Small intestine (tissue), 7 donors: ENCODE data around the gene MSANTD3. TPM values are rescaled to one million over a fixed set of nuclear protein-coding genes. Genes with fewer than 3 reads are reported as not detected.
"Not testable (repeated sequence)": the region's sequence is repeated elsewhere in the genome, so short reads cannot be mapped to it uniquely, and the experiment has no call there.

Source experiments
- DNase-seq, 2 donors: peaks; one replicate each; pipeline versions ENCODE4 v3.0.0 to v3.0.0-alpha.2; 2013
- FAIRE-seq: peaks from 2 replicates; lab custom pipeline; 2012; peaks lifted over from hg19 to GRCh38; lab: Jason Lieb, UNC
- H3K27ac ChIP-seq, 3 donors: one replicate each; pipeline ENCODE4 v1.5.1; 2013; ENCODE audit warnings: low read length in 2 of 3, mild to moderate bottlenecking in 2 of 3, control low read depth in 1 of 3, inconsistent platforms in 1 of 3, low read depth in 1 of 3, moderate library complexity in 1 of 3
- H3K27me3 ChIP-seq, 3 donors: one replicate each; pipeline ENCODE4 v1.6.1; 2013; ENCODE audit warnings: low read length in 3 of 3, inconsistent platforms in 1 of 3; ENCODE audit not compliant: control insufficient read depth in 3 of 3, insufficient read depth in 3 of 3
- H3K36me3 ChIP-seq, 3 donors: one replicate each; pipeline ENCODE4 v1.6.1; 2013; ENCODE audit warnings: low read length in 3 of 3, inconsistent platforms in 1 of 3, low read depth in 1 of 3, mild to moderate bottlenecking in 1 of 3, moderate library complexity in 1 of 3; ENCODE audit not compliant: control insufficient read depth in 3 of 3, insufficient read depth in 2 of 3
- H3K4me1 ChIP-seq, 3 donors: one replicate each; pipeline ENCODE4 v1.6.1; 2013; ENCODE audit warnings: low read length in 2 of 3, inconsistent platforms in 1 of 3, low read depth in 1 of 3, mild to moderate bottlenecking in 1 of 3, moderate library complexity in 1 of 3; ENCODE audit not compliant: control insufficient read depth in 3 of 3, insufficient read depth in 2 of 3
- H3K4me3 ChIP-seq, 3 donors: one replicate each; pipeline ENCODE4 v1.5.1; 2013; ENCODE audit warnings: low read length in 3 of 3, control low read depth in 1 of 3, inconsistent platforms in 1 of 3, low read depth in 1 of 3, mild to moderate bottlenecking in 1 of 3, moderate library complexity in 1 of 3
- H3K9me3 ChIP-seq, 2 donors: one replicate each; pipeline ENCODE4 v1.6.1; 2013; ENCODE audit warnings: low read depth in 1 of 2, low read length in 1 of 2; ENCODE audit not compliant: control insufficient read depth in 2 of 2, insufficient read depth in 1 of 2
- WGBS, 3 donors: extraction: QIAGEN DNeasy Blood & Tissue Kit; methylation state at CpG; one replicate each; pipeline ENCODE4 v1.1.7; 2013; 5-methylcytosine and 5-hydroxymethylcytosine counted together
- polyA plus RNA-seq, 4 donors: library from polyadenylated mRNA; stranded (reverse) in 3 of 4; unstranded in 1 of 4; fragments of 200-250 nt in 3 of 4; fragments of 120-200 nt in 1 of 4; gene quantifications; one replicate each; pipeline versions ENCODE4 v1.2.1 to v1.2.3, GENCODE V29; 2013
- donor health status: healthy with polysubstance abuse.
- donor health status: control.
- donor health status: control.
- donor health status: Bipolar disorder and iron deficiency.
- donor health status: healthy.

The MSANTD3 gene
- polyA plus RNA-seq, 4 donors: 6.5 to 11.3 (median 8.7) TPM

DNA sequence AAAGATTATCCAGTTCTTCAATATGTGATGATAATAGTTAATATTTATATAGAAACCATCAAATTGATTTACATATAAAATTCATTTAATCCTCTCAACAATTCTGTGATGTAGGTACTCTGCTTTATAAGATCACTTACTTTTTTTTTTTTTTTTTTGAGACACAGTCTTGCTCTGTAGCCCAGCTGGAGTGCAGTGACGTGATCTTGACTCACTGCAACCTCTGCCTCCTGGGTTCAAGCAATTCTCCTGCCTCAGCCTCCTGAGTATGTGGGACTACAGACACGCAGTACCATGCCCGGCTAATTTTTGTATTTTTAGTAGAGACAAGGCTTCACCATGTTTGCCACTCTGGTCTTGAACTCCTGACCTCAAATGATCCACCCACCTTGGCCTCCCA is 5.8 kb upstream of the MSANTD3 start:
- H3K27me3 ChIP-seq, FAIRE-seq, H3K4me3 ChIP-seq, DNase-seq, H3K9me3 ChIP-seq, H3K4me1 ChIP-seq, H3K27ac ChIP-seq, H3K36me3 ChIP-seq: not testable (repeated sequence)
- WGBS, 3 donors: 77 to 87% (median 87%) methylated on average over 3 of the region's 3 CpGs

DNA sequence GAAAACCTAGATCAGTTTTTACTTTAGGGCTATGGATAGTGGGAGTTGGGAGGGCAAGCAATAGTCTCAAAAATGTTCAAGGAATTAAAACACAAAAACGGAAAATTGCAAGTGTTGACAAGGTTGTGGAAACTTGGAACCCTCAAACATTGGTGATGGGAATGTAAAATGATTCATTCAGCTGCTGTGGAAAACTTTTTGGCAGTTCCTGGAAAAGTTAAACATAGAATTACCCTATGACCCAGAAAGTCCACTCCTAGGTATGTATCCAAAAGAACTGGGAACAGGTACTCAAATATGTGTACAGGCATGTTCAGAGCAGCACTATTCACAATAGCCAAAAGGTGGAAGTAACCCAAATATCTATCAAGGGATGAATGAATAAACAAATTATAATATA is 1.2 kb upstream of the MSANTD3 start:
- no peaks in the 10 kb centered on the region for H3K27me3 ChIP-seq
- H3K4me1 ChIP-seq: peaks cover 0 to 8% (median 2%) of the 10 kb centered on the region in 3 donors
- no peak overlapping the region for H3K27ac ChIP-seq
- H3K4me3 ChIP-seq: no peak overlapping the region
- no peaks in the 10 kb centered on the region for H3K36me3 ChIP-seq
- DNase-seq (no peak), FAIRE-seq (no peak)
- WGBS, 3 donors: 47 to 57% (median 57%) methylated on average over 1 of the region's 1 CpG
- H3K9me3 ChIP-seq: no peaks in the 10 kb centered on the region

DNA sequence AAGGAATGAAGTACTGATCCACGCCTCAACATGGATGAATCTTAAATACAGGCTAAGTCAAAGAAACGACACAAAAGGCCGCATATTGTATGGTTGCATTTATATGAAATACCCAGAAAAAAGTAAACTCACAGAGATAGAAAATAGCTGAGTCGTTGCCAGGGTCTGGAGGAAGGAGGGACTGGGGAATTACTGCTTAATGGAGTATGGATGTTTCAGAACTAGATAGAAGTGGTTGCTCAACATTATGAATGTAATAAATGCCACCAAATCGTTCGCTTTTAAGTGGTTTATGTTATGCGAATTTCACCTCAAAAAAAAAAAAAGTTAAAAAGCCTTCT is 784 bp upstream of the MSANTD3 start:
- Histone ChIP-seq H3K4me3 (peak overlapping the region; percentile 74 to 87 (median 77)), H3K27ac (peak overlapping the region in 2 of 3 donors; percentile 65 to 87), H3K36me3 (no peaks in the 10 kb centered on the region), H3K27me3 (no peaks in the 10 kb centered on the region), H3K9me3 (no peaks in the 10 kb centered on the region), H3K4me1 (peaks cover 0 to 8% (median 2%) of the 10 kb centered on the region in 3 donors)
- FAIRE-seq (no peak), DNase-seq (no peak)
- 27 to 33% (median 32%) methylated on average over 7 of the region's 7 CpGs for WGBS, 3 donors

DNA sequence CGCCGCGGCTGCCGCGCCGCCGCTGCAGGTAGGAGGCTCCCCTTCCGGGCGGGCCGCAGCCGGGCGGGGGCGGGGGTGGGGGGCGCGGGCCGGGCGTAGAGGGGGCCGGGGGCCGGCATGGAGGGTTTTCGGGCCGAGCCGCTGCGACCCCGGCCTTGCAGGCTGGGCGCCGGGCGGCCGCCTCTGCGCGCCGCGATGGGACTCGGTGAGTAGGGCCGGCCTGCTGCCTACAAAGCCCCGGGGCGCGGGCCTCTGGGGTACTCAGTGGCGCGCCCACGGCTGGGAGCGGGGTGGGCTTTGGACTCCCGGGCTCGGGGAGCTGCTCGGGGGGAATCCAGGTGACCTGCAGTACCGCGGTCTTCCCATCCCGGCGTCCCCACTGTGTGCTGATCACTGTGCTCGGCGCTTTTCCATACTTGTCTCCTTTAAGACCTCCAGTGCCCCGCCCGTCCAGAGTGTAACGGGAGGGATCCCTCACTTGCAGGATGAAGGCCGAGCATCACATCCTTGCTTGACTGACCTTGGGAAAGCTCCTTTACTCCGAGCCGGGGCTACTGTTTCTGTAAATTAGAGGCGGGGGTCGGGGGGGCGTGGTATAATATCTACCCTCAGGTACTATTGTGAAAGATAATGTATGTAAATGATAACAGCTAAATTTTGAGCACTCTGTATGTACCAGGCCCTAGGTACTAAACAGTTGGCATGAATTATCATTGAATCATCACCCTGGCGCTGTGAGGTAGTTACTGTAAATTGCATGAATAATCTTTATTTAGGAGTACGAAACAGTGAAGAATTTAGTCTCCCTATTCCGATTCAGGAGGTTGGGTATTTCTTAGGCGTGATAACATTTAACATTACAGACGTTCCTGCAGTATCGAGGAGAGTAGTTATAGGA is 672 bp downstream of the MSANTD3 start:
- Histone ChIP-seq H3K27ac (peak overlapping the region in 2 of 3 donors; percentile 43 to 68), H3K27me3 (no peaks in the 10 kb centered on the region), H3K4me3 (peak overlapping the region; percentile 62 to 87 (median 74)), H3K36me3 (no peaks in the 10 kb centered on the region), H3K9me3 (no peaks in the 10 kb centered on the region), H3K4me1 (peaks cover 0 to 8% (median 2%) of the 10 kb centered on the region in 3 donors)
- peak; percentile 51 to 75 for DNase-seq
- no peak for FAIRE-seq
- 6 to 7% (median 6%) methylated on average over 32 to 65 of the region's 65 CpGs for WGBS, 3 donors

DNA sequence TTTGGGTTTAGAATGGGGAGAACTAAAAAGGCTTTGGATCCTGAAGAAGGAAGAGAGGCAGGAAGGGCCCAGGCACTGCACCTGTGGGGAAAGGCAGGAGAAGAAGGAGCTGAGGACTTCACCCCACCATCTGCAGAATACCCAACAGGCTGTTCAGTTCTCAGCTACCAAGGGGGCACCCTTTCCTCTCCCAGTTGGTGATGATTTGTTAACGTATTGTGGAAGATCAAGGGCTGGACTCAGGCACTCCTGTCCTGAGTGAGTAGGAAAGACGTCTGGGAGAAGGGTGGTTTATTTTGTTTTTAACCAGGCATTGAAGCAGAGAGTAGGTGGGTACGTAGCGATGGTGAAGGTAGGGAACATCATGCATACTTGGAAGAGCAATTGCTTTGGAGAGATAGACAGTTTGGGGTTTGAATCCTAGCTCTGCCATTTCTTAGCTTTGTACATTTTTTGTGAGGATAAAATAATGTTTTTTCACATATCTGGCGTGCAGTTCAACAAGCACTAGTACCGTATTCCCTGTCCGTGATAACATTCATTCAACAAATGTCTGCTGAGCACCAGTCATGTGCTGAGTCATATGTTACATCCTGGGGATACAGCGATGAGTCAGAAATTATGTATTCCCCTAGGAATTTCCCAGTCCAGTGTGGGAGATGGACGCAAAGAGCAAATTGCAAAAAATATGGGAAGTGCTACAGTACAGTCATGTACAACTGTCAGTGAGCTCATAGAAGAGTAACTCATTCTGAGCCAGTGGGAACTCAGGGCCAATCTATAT is 2.1 kb downstream of the MSANTD3 start:
- peak overlapping the region in 1 of 3 donors; percentile 65 for H3K27ac ChIP-seq
- peak in 1 of 2 donors; percentile 7 for DNase-seq
- 68 to 80% (median 77%) methylated on average over 9 of the region's 9 CpGs for WGBS, 3 donors
- no peak for FAIRE-seq
- peaks cover 0 to 8% (median 2%) of the 10 kb centered on the region in 3 donors for H3K4me1 ChIP-seq
- H3K36me3 ChIP-seq: no peaks in the 10 kb centered on the region
- H3K27me3 ChIP-seq: no peaks in the 10 kb centered on the region
- H3K4me3 ChIP-seq: no peak overlapping the region
- no peaks in the 10 kb centered on the region for H3K9me3 ChIP-seq

DNA sequence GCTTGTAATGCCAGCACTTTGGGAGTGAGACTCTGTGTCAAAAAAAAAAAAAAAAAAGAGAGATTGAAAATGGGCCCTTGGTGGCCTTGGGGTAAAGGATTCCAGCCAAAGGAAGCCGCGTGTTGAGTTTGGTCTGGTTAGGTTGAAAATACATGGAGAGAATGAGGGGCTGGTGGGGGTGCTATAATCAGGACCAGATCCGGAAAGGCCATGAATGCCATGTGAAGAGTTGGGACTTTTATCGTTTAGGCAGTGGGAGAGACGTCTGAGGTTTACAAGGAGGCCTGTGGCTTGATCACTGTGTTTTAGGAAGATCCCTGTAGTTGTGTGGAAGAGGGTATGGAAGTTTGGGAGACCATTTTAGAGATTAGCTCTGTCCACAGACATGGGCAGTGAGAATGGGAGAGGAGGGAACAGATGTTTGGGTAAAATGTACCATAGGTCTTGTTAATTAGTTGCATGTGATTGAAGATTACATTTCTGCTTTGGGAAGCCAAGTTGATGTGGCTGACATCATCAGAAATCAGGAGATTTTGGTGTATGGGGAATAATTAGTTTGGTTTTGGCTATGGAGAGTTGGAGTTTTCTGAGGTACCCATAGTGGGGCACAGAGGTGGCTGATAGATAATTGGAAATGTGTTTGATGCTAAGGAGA is 3.5 kb downstream of the MSANTD3 start:
- peaks cover 0 to under 1% of the 10 kb centered on the region in 2 donors for H3K9me3 ChIP-seq
- WGBS, 3 donors: 95 to 96% (median 95%) methylated on average over 5 of the region's 5 CpGs
- H3K4me1 ChIP-seq: peaks cover 0 to 8% (median 2%) of the 10 kb centered on the region in 3 donors
- no peak overlapping the region for H3K4me3 ChIP-seq
- DNase-seq: no peak
- H3K36me3 ChIP-seq: no peaks in the 10 kb centered on the region
- FAIRE-seq: no peak
- H3K27ac ChIP-seq: no peak overlapping the region
- H3K27me3 ChIP-seq: no peaks in the 10 kb centered on the region

DNA sequence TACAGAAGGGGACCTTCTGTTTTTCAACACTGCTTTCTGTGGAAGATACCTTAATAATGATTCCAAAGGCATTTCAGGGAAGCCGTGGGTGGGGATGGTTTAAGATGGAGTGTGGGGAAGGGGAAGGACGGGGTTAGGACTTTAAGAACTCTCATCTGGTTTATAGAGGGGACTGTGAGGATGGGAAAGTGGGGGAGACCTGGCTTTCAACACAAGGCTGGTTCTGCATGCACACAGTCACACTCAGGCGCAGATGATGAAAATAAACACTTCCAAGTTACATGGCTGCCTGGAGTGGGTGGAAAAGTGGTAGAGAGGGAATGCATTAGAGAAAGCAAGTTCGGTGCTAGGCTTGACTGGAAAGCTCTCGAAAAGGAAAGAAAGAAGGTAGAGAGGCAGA is 4.9 kb downstream of the MSANTD3 start:
- Histone ChIP-seq H3K4me1 (peaks cover 0 to 8% (median 2%) of the 10 kb centered on the region in 3 donors), H3K9me3 (peaks cover 0 to 2% of the 10 kb centered on the region in 2 donors), H3K36me3 (peaks cover 0 to 2% (median 0%) of the 10 kb centered on the region in 3 donors), H3K27ac (no peak overlapping the region), H3K4me3 (no peak overlapping the region), H3K27me3 (no peaks in the 10 kb centered on the region)
- 91 to 92% (median 92%) methylated on average over 5 of the region's 5 CpGs for WGBS, 3 donors
- DNase-seq: no peak
- FAIRE-seq: no peak

DNA sequence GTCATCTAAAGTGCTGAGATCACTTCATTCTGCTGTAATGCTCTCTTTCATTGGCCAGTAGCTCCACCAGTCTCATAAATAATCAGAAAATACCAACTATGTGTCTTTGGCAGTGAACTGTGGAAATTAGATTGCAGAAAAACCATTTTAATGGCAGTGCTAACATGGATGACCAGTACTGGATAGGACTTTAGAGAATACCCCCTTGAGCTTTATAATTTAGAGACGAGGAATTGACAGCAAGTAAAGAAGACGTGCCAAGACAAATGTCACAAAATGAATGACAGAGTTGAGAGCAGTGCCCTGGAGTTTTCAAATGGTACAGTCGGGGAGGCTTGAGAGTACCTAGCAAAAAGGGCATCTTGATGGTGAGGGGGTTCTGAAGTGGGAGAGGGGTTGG is 5.8 kb downstream of the MSANTD3 start:
- H3K4me3 ChIP-seq: no peak overlapping the region
- H3K36me3 ChIP-seq: peaks cover 0 to 2% (median 0%) of the 10 kb centered on the region in 3 donors
- H3K4me1 ChIP-seq: peaks cover 0 to 8% (median 2%) of the 10 kb centered on the region in 3 donors
- WGBS, 3 donors: 93 to 97% (median 94%) methylated on average over 3 of the region's 3 CpGs
- DNase-seq (no peak), FAIRE-seq (no peak)
- no peak overlapping the region for H3K27ac ChIP-seq
- peaks cover 0 to 2% of the 10 kb centered on the region in 2 donors for H3K9me3 ChIP-seq
- H3K27me3 ChIP-seq: no peaks in the 10 kb centered on the region
